Calu3 (cell line): ENCODE results near the gene TMEM9. TPM values are rescaled to one million over a fixed set of nuclear protein-coding genes. Genes with fewer than 3 reads are reported as not detected.

Experiments
- BruUV-seq: library from RNA; stranded (reverse); fragments of 400-500 nt; replicated peaks from 2 replicates; lab custom pipeline; 2021; lab: Mats Ljungman, UMichigan
- CTCF ChIA-PET: fragments of 300-600 bp; sonication (Branson Sonifier 250); formaldehyde crosslinking; loops from one replicate; lab custom pipeline; 2022; ENCODE audit warnings: antibody characterized with exemption; lab: Charles Lee
- DNase-seq: peaks from one replicate; pipeline ENCODE4 v3.0.0; 2022
- H3K27ac Mint-ChIP-seq: one replicate; pipeline ENCODE4 v1.8.0; 2022; ENCODE audit warnings: mixed read lengths; ENCODE audit not compliant: unreplicated experiment
- H3K27me3 Mint-ChIP-seq: one replicate; pipeline ENCODE4 v1.8.0; 2022; ENCODE audit warnings: mixed read lengths; ENCODE audit not compliant: unreplicated experiment
- H3K36me3 Mint-ChIP-seq: one replicate; pipeline ENCODE4 v1.8.0; 2022; ENCODE audit warnings: mild to moderate bottlenecking, moderate library complexity, mixed read lengths; ENCODE audit not compliant: insufficient read depth, unreplicated experiment
- H3K4me1 Mint-ChIP-seq: one replicate; pipeline ENCODE4 v1.8.0; 2022; ENCODE audit warnings: mild to moderate bottlenecking, low read depth, mixed read lengths; ENCODE audit not compliant: unreplicated experiment
- H3K4me3 Mint-ChIP-seq: one replicate; pipeline ENCODE4 v1.8.0; 2022; ENCODE audit warnings: mild to moderate bottlenecking, low read depth, moderate library complexity, mixed read lengths; ENCODE audit not compliant: unreplicated experiment
- H3K9me3 Mint-ChIP-seq: one replicate; pipeline ENCODE4 v1.8.0; 2022; ENCODE audit warnings: low read depth, mixed read lengths; ENCODE audit not compliant: unreplicated experiment
- intact Hi-C: fragments of 100-400 bp; cut with micrococcal nuclease; formaldehyde crosslinking; loops from one replicate; pipeline ENCODE4 v1.10.0; 2022; ENCODE audit not compliant: unreplicated experiment
- total RNA-seq: library from RNA; stranded (reverse); gene quantifications from 2 replicates; pipeline ENCODE4 v1.2.3, GENCODE V29; 2022
- TF ChIP-seq, protein P1 (sequence below): fragments of 200-600 bp; IDR thresholded peaks from one replicate; pipeline ENCODE4 v1.8.0; 2022; ENCODE audit warnings: antibody characterized with exemption; ENCODE audit not compliant: unreplicated experiment

The TMEM9 gene
- total RNA-seq, 1 experiment from 2014 or later = 99.5 TPM

DNA sequence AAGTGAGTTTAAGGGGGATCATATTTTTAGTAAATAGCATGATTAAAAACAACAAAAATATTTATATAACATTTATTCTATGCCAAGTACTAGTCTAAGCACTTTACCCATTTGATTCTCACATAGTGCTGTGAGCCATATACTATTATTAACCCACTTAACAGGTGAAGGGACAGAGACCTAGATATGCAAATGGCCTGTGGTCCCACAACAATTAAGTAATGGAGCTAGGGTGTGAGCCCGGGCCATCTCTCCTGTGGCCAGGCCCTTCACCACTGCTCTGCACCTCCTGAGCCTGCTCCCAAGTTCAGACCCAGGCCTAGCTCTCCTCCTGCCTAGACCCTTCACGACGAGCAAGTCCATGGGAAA is 27.8 kb downstream of the TMEM9 start:
- intact Hi-C loops = no loop called here
- CTCF ChIA-PET = interaction anchor here (0.5 to 1.5 kb wide), 4 partner anchors 13 to 616 kb away, joined by 3 read pairs; no protein-coding TSS in a partner anchor
- H3K4me1 Mint-ChIP-seq = peaks cover 14% of the 10 kb centered on the region
- no peaks in the 10 kb centered on the region for H3K36me3 Mint-ChIP-seq
- no TSS peak for BruUV-seq
- peak overlapping the region; percentile 46 for H3K4me3 Mint-ChIP-seq
- no peak for DNase-seq
- peaks cover 46% of the 10 kb centered on the region for H3K27me3 Mint-ChIP-seq
- H3K9me3 Mint-ChIP-seq = no peaks in the 10 kb centered on the region
- no peak overlapping the region for H3K27ac Mint-ChIP-seq
- TF ChIP-seq, protein P1, sequence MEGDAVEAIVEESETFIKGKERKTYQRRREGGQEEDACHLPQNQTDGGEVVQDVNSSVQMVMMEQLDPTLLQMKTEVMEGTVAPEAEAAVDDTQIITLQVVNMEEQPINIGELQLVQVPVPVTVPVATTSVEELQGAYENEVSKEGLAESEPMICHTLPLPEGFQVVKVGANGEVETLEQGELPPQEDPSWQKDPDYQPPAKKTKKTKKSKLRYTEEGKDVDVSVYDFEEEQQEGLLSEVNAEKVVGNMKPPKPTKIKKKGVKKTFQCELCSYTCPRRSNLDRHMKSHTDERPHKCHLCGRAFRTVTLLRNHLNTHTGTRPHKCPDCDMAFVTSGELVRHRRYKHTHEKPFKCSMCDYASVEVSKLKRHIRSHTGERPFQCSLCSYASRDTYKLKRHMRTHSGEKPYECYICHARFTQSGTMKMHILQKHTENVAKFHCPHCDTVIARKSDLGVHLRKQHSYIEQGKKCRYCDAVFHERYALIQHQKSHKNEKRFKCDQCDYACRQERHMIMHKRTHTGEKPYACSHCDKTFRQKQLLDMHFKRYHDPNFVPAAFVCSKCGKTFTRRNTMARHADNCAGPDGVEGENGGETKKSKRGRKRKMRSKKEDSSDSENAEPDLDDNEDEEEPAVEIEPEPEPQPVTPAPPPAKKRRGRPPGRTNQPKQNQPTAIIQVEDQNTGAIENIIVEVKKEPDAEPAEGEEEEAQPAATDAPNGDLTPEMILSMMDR = no peak

DNA sequence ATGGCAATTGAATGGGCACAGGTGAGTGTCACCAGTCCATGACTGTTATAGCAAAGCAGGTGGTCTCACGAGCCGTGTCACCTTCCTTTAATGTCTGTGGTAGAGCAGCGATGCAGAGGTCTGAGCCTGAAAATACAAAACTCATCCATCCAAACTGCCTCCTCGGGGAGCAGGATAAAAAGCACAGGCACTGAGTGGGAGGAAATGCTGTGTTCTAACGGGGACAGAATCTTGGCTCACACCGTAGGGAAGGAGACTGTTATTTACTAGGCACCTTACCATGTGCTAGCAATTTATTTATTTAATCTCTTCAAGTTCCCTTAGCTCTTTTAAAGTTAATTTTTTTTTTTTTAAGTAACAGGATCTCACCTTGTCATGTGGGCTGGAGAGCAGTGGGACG is 28.5 kb downstream of the TMEM9 start:
- DNase-seq = no peak
- BruUV-seq = no TSS peak
- H3K27ac Mint-ChIP-seq = no peak overlapping the region
- H3K4me1 Mint-ChIP-seq = peaks cover 14% of the 10 kb centered on the region
- no peaks in the 10 kb centered on the region for H3K9me3 Mint-ChIP-seq
- peaks cover 52% of the 10 kb centered on the region for H3K27me3 Mint-ChIP-seq
- no peaks in the 10 kb centered on the region for H3K36me3 Mint-ChIP-seq
- H3K4me3 Mint-ChIP-seq = no peak overlapping the region
- CTCF ChIA-PET = interaction anchor here (0.5 to 0.6 kb wide), 2 partner anchors 12 to 615 kb away, joined by 3 read pairs; no protein-coding TSS in a partner anchor
- TF ChIP-seq, protein P1 = no peak
- intact Hi-C loops = no loop called here

DNA sequence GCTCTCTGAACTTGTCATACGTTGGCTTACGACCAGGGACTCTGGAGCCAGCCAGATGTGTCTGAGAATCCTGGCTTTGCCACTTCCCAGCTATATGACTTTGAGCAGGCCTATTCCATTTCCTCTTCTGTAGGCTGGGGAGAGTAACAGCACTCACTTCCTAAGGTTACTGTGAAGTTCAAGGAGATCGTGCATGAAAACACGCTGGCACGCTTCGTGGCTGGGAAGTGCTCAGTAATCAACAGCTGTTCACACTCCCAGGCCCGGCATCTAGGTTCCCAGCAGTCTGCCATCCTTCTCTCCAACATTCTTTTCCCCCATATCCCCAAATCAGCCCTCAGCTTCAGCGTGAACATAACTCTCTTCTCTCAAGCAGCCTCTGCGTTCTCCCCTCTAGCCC is 29.3 kb downstream of the TMEM9 start:
- H3K27ac Mint-ChIP-seq = no peak overlapping the region
- no peak overlapping the region for H3K4me3 Mint-ChIP-seq
- BruUV-seq = no TSS peak
- intact Hi-C loops = no loop called here
- H3K4me1 Mint-ChIP-seq = peaks cover 14% of the 10 kb centered on the region
- DNase-seq = no peak
- H3K27me3 Mint-ChIP-seq = peaks cover 60% of the 10 kb centered on the region
- TF ChIP-seq, protein P1 = no peak
- CTCF ChIA-PET = interaction anchor here (0.8 kb wide), 1 partner anchor 11 kb away, joined by 3 read pairs; no protein-coding TSS in a partner anchor
- no peaks in the 10 kb centered on the region for H3K9me3 Mint-ChIP-seq
- no peaks in the 10 kb centered on the region for H3K36me3 Mint-ChIP-seq

DNA sequence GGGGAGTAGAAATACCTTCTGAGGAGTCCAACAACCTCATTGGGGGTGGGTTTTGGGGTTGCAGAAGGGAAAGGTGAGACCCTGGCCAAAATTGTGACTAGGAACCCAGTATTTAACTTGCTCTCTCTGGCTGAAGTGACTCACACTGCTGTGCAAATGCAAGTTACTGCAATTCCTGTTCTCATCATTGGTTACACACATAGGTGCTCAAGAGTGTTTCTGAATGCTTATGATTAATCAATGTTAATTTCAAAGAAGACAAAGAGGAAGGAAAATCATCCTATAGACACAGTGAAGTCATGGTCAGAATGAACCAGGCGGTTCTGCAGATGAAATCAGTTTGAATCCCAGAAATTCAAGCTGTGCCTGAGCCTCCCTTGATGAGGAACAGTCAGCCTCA is 30.4 kb downstream of the TMEM9 start:
- Mint-ChIP-seq H3K27ac (no peak overlapping the region), H3K4me1 (peaks cover 14% of the 10 kb centered on the region)
- no peak for DNase-seq

More for the DNA sequence above, 30.4 kb downstream of the TMEM9 start:
- CTCF ChIA-PET = interaction anchor here (0.8 kb wide), 1 partner anchor 43 kb away, joined by 3 read pairs; no protein-coding TSS in a partner anchor
- H3K4me3 Mint-ChIP-seq = no peak overlapping the region
- BruUV-seq = no TSS peak
- TF ChIP-seq, protein P1 = no peak
- H3K9me3 Mint-ChIP-seq = no peaks in the 10 kb centered on the region
- peaks cover 72% of the 10 kb centered on the region for H3K27me3 Mint-ChIP-seq
- intact Hi-C loops = no loop called here
- no peaks in the 10 kb centered on the region for H3K36me3 Mint-ChIP-seq
